Measurements from ENCODE around the gene AQP5. TPM values are rescaled to one million over a fixed set of nuclear protein-coding genes. Genes with fewer than 3 reads are reported as not detected.

AQP5 gene
- not detected for total RNA-seq

DNA sequence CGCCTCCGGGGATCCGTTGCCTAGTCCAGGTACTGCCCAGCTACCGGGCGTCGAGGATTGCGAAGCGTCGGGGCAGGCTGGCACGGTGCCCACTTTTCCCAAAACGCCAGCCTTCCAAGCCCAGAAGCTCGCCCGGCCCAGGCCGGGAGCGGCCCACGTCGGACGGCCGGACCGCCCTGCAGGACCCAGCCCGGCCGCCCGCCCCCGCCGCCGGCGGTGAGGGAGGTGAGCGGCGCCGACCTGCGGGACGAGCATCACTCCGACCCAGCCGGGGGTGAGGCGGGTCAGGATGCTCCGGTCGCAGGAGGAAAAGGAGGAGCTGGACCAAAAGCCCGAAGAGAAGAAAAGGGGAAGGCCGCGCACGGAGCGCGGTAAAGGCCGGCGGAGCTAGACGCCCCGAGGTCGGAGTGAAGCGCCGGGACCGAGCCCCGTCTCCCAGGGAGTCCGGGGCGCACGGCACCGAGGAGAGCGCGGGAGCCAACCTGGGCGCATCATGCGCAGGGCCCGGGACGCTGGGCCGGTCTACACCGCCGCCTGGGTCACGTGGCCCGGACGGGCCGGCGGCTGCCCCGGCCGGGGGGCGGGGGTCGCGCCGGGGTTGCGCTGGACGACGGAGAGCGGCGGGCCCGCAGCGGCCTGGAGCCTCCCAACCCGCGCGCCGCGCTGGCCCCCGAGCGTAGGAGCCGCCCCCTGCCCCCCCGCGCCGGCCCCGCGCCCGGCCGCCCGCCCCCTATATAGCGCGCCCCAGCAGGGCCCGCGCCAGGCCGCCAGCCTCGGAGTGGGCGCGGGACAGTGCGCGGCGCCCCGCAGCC lies at the start of gene AQP5:
Gene AQP5, plus strand, starts transcription at position 762 of the 812 bp plus-strand sequence. CDS start 146 bp downstream, outside the sequence.
- no peaks in the 10 kb centered on the region for H3K9me3 Mint-ChIP-seq
- H3K4me3 Mint-ChIP-seq = no peak within 1 kb of the TSS
- intact Hi-C loops (cut with micrococcal nuclease) = loop anchor here (1.0 kb wide), 1 partner anchor 11 kb away; the partner anchor contains the start of gene AQP2
- H3K27me3 Mint-ChIP-seq = peaks cover 64% of the 10 kb centered on the region
- CTCF ChIA-PET = interaction anchor here (0.9 to 1.4 kb wide), 2 partner anchors 60 to 184 kb away, joined by 3 read pairs; no protein-coding TSS in a partner anchor
- no peaks in the 10 kb centered on the region for H3K36me3 Mint-ChIP-seq
- no peak for DNase-seq
- no peak within 1 kb of the TSS for H3K27ac Mint-ChIP-seq
- peaks cover 8% of the 10 kb centered on the region for H3K4me1 Mint-ChIP-seq (ENCODE audit: low read depth)
- POLR2A ChIA-PET = no interaction called here

DNA sequence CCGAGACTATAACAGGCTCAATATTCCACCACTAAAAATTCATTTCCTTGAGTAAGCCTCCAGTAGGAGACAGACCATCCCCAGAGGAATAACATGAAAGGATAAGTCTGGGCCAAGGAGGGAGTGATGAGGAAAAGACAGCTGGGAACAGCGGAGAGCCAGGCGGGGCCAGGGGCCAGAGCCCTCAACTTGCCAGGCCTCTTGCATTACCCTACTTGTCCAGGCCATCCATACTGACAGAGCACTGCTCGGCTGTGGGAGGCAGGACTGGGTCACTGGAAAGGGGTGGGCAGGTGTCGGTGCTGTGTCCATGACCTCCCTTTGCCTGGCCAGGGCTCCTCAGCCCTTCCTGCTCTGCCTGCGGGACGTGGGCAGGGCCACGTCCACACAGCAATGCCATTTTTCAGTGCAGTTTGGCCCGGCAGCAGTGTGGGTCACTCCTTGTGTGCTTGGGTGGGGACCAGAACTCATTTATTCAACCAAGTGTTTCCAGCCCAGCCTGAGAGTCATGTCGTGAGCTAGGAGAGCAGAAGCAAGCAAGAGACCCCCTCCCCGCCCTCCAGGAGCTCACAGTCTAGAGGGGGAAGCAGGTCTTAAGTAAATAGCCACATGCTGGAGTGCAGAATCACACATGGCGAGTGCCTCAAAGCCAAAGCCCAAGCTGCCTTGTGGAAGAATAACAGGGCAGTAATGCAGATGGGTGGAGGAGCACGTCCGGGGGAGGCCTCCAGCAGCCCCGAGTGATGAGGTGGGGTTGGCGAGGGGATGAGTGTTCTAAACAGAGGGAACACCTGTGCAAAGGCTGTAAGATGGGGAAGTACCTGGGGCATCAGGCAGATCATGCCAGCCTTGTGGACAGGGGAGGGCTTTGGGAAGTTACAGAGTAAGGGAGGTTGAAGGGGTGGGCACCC lies 49.1 kb upstream of the AQP5 start:
- POLR2A ChIA-PET = no interaction called here
- no peaks in the 10 kb centered on the region for H3K9me3 Mint-ChIP-seq
- no peak overlapping the region for H3K27ac Mint-ChIP-seq
- peaks cover 2% of the 10 kb centered on the region for H3K27me3 Mint-ChIP-seq
- H3K4me1 Mint-ChIP-seq (ENCODE audit: low read depth) = no peaks in the 10 kb centered on the region
- intact Hi-C loops (cut with micrococcal nuclease) = no loop called here
- no peak for DNase-seq
- no peaks in the 10 kb centered on the region for H3K36me3 Mint-ChIP-seq
- CTCF ChIA-PET = interaction anchor here (0.5 kb wide), 1 partner anchor 1637 kb away, joined by 3 read pairs; no protein-coding TSS in a partner anchor
- H3K4me3 Mint-ChIP-seq = no peak overlapping the region

DNA sequence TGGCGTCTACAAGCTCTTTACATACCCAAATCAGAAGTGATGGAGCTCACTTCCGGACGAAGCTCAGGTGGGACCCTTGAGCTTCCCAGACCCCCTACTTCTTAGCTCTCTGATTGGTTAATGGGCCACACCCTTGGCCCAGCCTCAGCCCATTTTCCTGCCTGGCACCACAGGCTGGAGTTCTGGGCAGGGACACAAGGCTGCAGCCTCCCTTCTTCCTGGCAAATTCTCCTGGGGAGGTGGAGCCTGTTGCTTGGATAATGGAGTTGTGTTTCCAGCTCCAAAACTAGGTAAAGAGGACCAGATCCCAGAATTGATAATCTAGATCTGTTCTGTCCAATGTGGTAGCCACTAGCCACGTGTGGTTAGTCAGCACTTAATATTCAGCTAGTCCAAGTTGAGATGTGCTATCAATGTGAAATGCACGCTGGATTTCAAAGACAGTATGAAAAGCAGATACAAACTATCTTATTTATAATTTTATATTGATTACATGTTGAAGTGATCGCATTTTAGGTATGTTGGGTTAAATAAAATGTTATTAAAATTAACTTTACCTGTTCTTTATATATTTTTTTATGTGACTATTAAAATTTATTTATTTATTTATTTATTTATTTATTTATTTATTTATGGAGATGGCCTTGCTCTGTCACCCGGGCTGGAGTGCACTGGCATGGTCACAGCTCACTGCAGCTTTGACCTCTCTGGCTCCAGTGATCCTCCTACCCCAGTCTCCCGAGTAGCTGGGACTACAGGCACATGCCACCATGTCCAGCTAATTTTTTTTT lies 45.3 kb upstream of the AQP5 start:
- H3K27ac Mint-ChIP-seq = no peak overlapping the region
- DNase-seq = no peak
- ChIA-PET CTCF (interaction anchor here (2.1 kb wide), 1 partner anchor 51 kb away, joined by 5 read pairs; no protein-coding TSS in a partner anchor), POLR2A (no interaction called here)
- H3K36me3 Mint-ChIP-seq = no peaks in the 10 kb centered on the region
- H3K27me3 Mint-ChIP-seq = peaks cover 2% of the 10 kb centered on the region
- no peaks in the 10 kb centered on the region for H3K4me1 Mint-ChIP-seq (ENCODE audit: low read depth)
- intact Hi-C loops (cut with micrococcal nuclease) = no loop called here
- H3K9me3 Mint-ChIP-seq = no peaks in the 10 kb centered on the region
- H3K4me3 Mint-ChIP-seq = no peak overlapping the region

DNA sequence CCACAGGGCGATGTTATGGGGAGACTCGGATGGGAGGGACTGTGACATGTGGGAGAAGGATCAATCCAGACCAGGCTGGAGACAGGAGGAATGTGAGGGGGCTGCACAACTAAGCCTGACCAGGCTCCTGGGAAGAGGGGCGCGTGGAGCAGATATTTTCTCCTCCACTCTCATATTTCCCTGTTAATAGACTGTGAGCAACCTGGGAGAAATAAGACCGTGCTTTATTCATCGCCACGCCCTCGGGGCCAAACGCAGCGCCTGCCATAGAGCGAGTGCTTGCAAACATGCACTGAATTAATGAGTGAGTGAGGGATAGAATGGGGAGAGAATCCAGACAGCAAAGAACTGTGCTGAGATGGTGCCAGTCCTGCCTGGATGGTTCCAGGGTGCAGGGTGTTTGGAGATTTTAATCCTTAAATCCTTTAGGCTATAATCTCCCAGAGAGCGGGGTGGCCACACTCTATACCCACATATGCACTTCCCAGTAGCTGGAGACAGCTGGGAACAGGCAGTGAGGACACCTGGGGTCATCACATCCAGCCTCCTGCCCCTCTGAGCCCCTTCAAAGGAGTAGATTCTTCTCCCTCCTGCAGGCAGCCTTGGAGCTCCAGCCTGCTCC lies 44.4 kb upstream of the AQP5 start:
- no peak for DNase-seq
- Mint-ChIP-seq H3K27me3 (peaks cover 2% of the 10 kb centered on the region), H3K27ac (no peak overlapping the region), H3K4me1 (ENCODE audit: low read depth) (no peaks in the 10 kb centered on the region), H3K9me3 (no peaks in the 10 kb centered on the region), H3K36me3 (no peaks in the 10 kb centered on the region), H3K4me3 (no peak overlapping the region)
- intact Hi-C loops (cut with micrococcal nuclease) = no loop called here
- CTCF ChIA-PET = no interaction called here
- POLR2A ChIA-PET = no interaction called here

DNA sequence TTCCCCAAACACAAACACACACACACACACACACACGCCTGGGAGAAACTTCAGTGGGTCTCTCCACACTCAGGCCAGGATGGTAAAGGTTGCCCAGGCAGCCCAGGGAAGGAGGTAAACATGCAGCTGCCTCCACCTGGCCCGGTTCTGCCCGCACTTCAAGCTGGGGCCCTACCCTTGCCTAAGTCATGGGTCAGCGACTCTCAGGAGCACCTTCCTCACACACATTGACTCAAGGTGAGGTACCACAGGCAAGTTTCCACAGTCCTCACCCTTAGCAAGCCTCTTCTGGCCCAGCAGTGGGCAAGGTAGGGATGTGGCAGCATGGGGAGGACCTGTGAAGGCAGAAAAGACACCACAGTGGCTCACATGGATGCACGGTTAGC lies 43.9 kb upstream of the AQP5 start:
- ChIA-PET CTCF (no interaction called here), POLR2A (no interaction called here)
- H3K4me3 Mint-ChIP-seq = no peak overlapping the region

DNA sequence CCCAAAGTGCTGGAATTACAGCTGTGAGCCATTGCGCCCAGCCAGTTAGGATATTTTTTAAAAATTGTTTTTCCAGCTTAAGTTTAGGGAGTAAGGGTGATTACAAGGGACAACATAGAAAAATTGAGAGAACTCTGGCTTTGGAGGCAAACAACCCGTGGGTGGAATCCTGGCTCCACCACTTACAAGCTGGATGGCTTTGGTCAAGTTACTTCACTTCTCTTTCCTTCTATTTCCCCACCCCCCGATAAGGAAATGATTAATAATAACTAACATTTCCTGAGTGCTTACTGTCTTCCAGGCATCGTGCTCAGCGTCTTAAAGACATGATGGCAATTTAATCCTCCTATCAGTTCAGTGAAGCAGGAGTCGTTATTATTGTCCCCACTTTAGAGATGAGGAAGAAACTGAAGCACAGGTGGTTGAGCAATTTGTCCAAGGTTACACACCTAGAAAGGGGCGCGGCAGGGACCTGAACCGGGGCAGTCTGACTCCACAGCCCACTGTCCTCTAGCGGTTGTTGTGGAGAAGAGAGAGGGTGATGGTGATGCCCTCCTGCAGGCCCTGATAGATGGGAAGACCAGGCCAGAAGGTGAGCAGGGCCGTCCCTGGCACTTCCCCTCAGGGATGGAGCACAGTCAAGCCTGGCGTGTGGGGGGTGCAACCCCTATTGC lies 41.3 kb upstream of the AQP5 start:
- DNase-seq = no peak
- intact Hi-C loops (cut with micrococcal nuclease) = no loop called here
- ChIA-PET CTCF (no interaction called here), POLR2A (no interaction called here)
- peaks cover 2% of the 10 kb centered on the region for H3K27me3 Mint-ChIP-seq
- H3K36me3 Mint-ChIP-seq = no peaks in the 10 kb centered on the region
- H3K4me3 Mint-ChIP-seq = no peak overlapping the region
- no peaks in the 10 kb centered on the region for H3K9me3 Mint-ChIP-seq
- H3K4me1 Mint-ChIP-seq (ENCODE audit: low read depth) = no peaks in the 10 kb centered on the region
- no peak overlapping the region for H3K27ac Mint-ChIP-seq

More for the DNA sequence above, 43.9 kb upstream of the AQP5 start:
- H3K27me3 Mint-ChIP-seq = peaks cover 2% of the 10 kb centered on the region
- DNase-seq = no peak
- no peaks in the 10 kb centered on the region for H3K4me1 Mint-ChIP-seq (ENCODE audit: low read depth)
- H3K9me3 Mint-ChIP-seq = no peaks in the 10 kb centered on the region
- intact Hi-C loops (cut with micrococcal nuclease) = no loop called here
- no peak overlapping the region for H3K27ac Mint-ChIP-seq
- H3K36me3 Mint-ChIP-seq = no peaks in the 10 kb centered on the region

DNA sequence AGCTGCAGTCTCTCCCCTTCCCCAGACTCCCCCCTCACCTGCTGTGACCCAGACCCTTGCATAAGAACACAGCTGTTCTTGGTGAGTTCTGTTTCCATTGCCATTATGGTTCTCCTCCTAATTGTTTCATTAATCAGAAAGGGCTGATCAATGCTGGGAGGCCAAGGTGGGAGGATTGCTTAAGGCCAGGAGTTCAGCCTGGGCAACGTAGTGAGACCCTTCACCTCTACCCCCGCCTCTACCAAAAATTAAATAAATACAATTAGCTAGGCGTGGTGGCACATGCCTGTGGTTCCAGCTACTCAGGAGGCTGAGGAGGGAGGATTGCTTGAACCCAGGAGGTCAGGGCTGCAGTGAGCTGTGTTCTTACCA lies 40.8 kb upstream of the AQP5 start:
- Mint-ChIP-seq H3K36me3 (no peaks in the 10 kb centered on the region), H3K9me3 (no peaks in the 10 kb centered on the region), H3K27ac (no peak overlapping the region), H3K4me1 (ENCODE audit: low read depth) (no peaks in the 10 kb centered on the region), H3K4me3 (no peak overlapping the region), H3K27me3 (peaks cover 2% of the 10 kb centered on the region)
- intact Hi-C loops (cut with micrococcal nuclease) = no loop called here
- no peak for DNase-seq
- CTCF ChIA-PET = no interaction called here
- POLR2A ChIA-PET = no interaction called here

DNA sequence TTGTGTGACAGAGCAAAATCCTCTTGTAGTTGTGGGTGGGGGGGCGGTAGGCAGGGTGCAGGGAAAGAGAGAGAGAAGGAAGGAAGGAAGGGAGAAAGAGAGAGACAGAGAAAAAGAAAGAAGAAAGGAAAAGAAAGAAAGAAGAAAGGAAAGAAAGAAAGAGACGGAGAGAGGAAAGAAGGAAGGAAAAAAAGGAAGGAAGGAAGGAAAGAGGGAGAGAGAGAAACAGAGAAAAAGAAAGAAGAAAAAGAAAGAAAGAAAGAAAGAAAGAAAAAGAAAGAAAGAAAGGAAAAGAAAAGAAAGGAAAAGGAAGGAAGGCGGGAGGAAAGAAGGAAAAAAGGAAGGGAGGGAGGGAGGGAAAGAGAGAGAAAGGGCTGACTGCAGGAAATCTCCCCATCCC lies 40.4 kb upstream of the AQP5 start:
- Mint-ChIP-seq H3K36me3 (no peaks in the 10 kb centered on the region), H3K27me3 (peaks cover 2% of the 10 kb centered on the region), H3K4me1 (ENCODE audit: low read depth) (no peaks in the 10 kb centered on the region), H3K9me3 (no peaks in the 10 kb centered on the region), H3K27ac (no peak overlapping the region), H3K4me3 (no peak overlapping the region)
- DNase-seq = no peak
- CTCF ChIA-PET = no interaction called here
- POLR2A ChIA-PET = no interaction called here
- intact Hi-C loops (cut with micrococcal nuclease) = no loop called here

DNA sequence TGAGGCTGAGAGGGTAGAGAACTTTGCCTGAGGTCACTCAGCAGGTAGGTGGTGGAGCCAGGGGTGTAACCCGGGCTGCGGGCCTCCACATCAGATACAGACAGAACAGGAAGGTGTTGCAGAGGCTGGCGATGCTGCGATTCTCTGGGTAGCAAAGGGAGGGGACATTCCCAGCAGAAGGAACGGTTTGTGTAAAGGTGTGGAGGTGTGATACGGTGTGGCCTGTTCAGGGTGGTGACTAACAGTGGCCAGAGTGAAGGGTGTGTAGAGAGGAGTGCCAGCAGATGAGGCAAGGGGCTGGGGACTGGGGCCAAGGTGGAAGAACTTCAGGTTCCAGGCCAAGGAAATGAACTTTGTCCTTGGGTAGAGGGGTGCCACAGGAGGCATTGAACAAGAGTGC lies 39.7 kb upstream of the AQP5 start:
- peaks cover 1% of the 10 kb centered on the region for H3K27me3 Mint-ChIP-seq
- no peak overlapping the region for H3K27ac Mint-ChIP-seq
- H3K9me3 Mint-ChIP-seq = no peaks in the 10 kb centered on the region
- ChIA-PET CTCF (interaction anchor here (1.2 kb wide), 1 partner anchor 55 kb away, joined by 4 read pairs; no protein-coding TSS in a partner anchor), POLR2A (no interaction called here)
- no peak for DNase-seq
- no peak overlapping the region for H3K4me3 Mint-ChIP-seq
- no peaks in the 10 kb centered on the region for H3K36me3 Mint-ChIP-seq
- H3K4me1 Mint-ChIP-seq (ENCODE audit: low read depth) = no peaks in the 10 kb centered on the region
- intact Hi-C loops (cut with micrococcal nuclease) = no loop called here

DNA sequence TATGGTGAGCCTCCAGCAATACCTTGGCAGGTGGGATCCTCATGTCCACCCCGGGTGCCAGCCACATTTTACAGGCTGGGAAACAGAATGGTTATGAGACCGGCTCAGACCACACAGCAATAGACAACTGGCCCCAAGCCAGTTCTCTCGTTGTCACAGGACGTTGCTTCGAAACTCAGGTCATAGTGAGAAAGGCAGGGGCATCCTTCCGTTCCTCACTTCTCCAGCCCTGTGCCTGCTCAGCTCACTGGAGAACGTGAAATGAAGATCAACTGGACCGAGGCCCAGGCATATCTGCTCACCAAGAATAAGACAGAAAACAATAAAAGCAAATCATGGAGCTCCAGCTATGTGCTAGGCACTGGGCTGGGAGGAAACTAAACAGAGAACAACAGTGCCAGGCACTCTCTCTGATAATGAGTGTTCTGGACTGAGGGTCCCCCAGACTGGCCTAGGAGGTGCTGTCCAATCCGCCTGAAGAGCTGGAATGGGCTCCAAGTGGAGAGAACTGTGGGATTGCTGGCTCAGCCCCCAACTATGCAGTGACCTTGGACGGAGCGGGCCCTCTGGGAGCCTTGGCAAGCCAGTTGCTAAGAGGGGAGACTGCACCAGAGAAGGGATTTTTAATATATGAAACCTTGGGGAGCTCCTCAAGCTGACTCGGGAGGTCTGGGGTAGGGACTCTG lies 39.2 kb upstream of the AQP5 start:
- H3K4me3 Mint-ChIP-seq = no peak overlapping the region
- H3K9me3 Mint-ChIP-seq = no peaks in the 10 kb centered on the region
- no peaks in the 10 kb centered on the region for H3K36me3 Mint-ChIP-seq
- ChIA-PET CTCF (interaction anchor here (1.2 kb wide), 1 partner anchor 55 kb away, joined by 4 read pairs; no protein-coding TSS in a partner anchor), POLR2A (no interaction called here)
- no peak overlapping the region for H3K27ac Mint-ChIP-seq
- no peaks in the 10 kb centered on the region for H3K27me3 Mint-ChIP-seq
- H3K4me1 Mint-ChIP-seq (ENCODE audit: low read depth) = no peaks in the 10 kb centered on the region
- DNase-seq = no peak
- intact Hi-C loops (cut with micrococcal nuclease) = no loop called here

All from activated CD4-positive, alpha-beta memory T cell treated with anti-CD3 and anti-CD28 coated beads for 36 hours (primary cell).